GM12891 (cell line): ENCODE results near the gene SGSH.

Source experiments
- DNase-seq: peaks from one replicate; pipeline ENCODE4 v3.0.0; 2011; ENCODE audit warnings: low spot score; ENCODE audit not compliant: insufficient read length
- FAIRE-seq: peaks from 2 replicates; lab custom pipeline; 2011; peaks lifted over from hg19 to GRCh38; lab: Jason Lieb, UNC
- PAX5 ChIP-seq: IDR thresholded peaks from 2 replicates; pipeline ENCODE4 v1.6.1; 2011; ENCODE audit warnings: low read length, moderate library complexity, mild to moderate bottlenecking; ENCODE audit not compliant: insufficient read depth, severe bottlenecking
- POLR2A ChIP-seq: IDR thresholded peaks from 2 replicates; pipeline ENCODE4 v1.6.1; 2011; ENCODE audit warnings: low read depth, low read length, control low read depth
- POLR2AphosphoS5 ChIP-seq: IDR thresholded peaks from 2 replicates; pipeline ENCODE4 v1.6.1; 2011; ENCODE audit warnings: low read depth, low read length, control low read depth
- POU2F2 ChIP-seq: IDR thresholded peaks from 2 replicates; pipeline ENCODE4 v1.6.1; 2011; ENCODE audit warnings: low read depth, mild to moderate bottlenecking, control low read depth, low read length, moderate library complexity
- SPI1 ChIP-seq: IDR thresholded peaks from 2 replicates; pipeline ENCODE4 v1.6.1; 2011; ENCODE audit warnings: low read depth, low read length, control low read depth
- TAF1 ChIP-seq: IDR thresholded peaks from 2 replicates; pipeline ENCODE4 v1.6.1; 2011; ENCODE audit warnings: low read depth, low read length, control low read depth

The SGSH gene

DNA sequence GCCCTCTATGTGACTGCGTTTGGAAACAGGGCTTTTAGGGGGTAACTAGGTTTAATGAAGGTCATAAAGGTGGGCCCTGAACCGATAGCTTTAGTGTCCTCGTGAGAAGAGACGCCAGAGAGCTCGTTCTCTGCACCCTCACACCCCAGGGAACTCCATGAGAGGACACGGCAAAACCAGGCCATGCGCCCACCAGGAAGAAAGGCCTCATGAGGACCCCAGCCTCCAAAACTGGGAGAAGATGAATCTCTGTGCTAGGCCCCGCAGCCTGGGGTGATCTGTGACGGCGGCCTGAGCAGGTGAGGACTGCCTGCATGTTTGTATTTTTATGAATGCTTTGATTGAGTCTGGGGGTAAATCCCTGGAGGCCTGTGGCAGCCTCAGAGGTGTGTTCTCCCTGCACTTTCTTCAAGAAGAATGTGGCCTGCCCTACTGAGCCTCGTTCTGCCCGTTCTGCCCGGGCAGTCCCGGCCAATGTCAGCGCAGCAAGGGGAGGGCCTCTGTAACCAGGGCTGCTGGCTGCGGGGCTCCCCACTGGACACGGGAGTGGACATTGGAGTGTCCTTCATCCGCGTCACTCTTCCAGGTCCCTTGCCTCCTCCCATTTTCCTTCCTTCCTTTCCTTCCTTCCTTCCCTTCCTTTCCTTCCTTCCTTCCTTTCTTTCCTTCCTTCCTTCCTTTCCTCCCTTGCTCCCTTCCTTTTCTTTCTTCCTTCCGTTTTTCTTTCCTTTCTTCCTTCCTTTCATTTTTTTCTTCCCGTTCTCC, 33.7 kb upstream of the SGSH start:
- FAIRE-seq: no peak

DNA sequence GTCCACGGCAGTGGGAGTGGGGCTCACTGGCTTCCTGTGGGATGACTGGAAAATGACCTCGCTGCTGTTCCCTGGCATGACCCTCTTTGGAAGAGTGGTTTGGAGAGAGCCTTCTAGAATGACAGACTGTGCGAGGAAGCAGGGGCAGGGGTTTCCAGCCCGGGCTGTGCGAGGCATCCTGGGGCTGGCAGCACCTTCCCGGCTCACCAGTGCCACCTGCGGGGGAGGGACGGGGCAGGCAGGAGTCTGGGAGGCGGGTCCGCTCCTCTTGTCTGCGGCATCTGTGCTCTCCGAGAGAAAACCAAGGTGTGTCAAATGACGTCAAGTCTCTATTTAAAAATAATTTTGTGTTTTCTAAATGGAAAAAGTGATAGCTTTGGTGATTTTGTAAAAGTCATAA, 32.7 kb upstream of the SGSH start:
- DNase-seq: peak; percentile 82
- FAIRE-seq: no peak

More for the DNA sequence above, 33.7 kb upstream of the SGSH start:
- TF ChIP-seq SPI1: no peak
- TF ChIP-seq POU2F2: no peak
- no peak for TF ChIP-seq PAX5
- TF ChIP-seq POLR2A: no peak
- no peak for TF ChIP-seq POLR2AphosphoS5
- TF ChIP-seq TAF1: no peak
- no peak for DNase-seq

DNA sequence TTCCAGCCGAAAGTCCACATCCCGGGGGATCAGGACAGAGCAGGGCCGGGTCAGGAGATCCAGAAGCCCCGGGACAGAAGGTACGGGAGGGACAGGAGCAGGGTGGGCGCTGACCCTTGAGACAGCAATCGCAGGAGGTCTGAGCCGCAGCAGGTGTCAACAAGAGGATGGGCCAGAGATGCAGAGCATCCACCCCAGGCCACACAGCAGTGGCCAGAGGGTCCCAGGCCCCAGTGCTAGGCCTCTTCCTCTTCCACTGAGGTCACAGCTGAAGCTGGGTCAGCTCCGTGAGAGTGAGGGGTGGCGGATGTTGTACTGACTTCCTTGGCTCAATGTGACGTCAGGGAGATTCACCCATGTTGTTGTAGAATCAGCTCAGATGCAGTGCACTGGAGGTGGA, 31.8 kb upstream of the SGSH start:
- TF ChIP-seq POLR2A: no peak
- no peak for TF ChIP-seq POU2F2
- TF ChIP-seq SPI1: no peak
- TF ChIP-seq TAF1: no peak
- TF ChIP-seq PAX5: no peak
- no peak for TF ChIP-seq POLR2AphosphoS5
- no peak for FAIRE-seq

More for the DNA sequence above, 32.7 kb upstream of the SGSH start:
- TF ChIP-seq SPI1 (no peak), POLR2A (no peak), POLR2AphosphoS5 (no peak), PAX5 (no peak), TAF1 (no peak), POU2F2 (no peak)

DNA sequence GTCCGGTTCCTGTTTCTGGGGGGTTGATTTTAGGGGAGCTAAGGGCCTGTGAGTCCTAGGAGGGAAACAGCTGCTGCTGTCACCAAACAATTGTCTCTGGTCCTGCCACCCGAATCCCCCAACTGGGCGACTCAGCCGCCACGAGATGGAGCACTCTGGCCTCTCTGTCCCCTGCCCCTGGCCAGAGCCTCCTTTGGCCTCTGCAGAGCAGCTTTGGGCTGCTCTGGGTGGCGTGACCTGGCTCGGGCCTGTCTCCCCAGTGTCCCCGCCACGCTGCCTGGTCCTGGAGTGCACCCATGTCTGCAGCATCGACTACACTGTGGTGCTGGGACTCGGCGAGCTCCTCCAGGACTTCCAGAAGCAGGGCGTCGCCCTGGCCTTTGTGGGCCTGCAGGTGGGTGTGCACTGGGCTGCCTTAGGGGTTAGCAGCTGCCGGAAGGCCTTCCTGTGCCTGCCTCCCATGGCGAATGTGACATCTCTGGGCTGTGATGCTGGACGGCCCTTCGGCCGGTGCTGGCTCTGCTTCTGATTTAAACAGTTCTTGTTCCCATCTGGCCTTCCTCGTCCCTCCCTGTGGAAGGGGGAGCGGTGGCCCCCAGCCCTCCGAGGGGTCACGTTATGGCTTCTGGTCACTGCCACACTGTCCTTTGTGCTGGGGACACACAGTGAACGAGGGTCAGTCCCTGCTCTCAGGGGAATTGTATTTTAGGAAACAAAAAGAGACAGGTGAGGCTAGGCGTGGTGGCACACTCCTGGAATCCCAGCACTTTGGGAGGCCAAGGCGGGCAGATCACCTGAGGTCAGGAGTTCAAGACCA, 29.0 kb upstream of the SGSH start:
- FAIRE-seq: no peak
- no peak for DNase-seq
- TF ChIP-seq POU2F2: no peak
- TF ChIP-seq TAF1: no peak
- TF ChIP-seq SPI1: no peak
- TF ChIP-seq POLR2A: no peak
- TF ChIP-seq PAX5: no peak
- TF ChIP-seq POLR2AphosphoS5: no peak

More for the DNA sequence above, 31.8 kb upstream of the SGSH start:
- DNase-seq: no peak

DNA sequence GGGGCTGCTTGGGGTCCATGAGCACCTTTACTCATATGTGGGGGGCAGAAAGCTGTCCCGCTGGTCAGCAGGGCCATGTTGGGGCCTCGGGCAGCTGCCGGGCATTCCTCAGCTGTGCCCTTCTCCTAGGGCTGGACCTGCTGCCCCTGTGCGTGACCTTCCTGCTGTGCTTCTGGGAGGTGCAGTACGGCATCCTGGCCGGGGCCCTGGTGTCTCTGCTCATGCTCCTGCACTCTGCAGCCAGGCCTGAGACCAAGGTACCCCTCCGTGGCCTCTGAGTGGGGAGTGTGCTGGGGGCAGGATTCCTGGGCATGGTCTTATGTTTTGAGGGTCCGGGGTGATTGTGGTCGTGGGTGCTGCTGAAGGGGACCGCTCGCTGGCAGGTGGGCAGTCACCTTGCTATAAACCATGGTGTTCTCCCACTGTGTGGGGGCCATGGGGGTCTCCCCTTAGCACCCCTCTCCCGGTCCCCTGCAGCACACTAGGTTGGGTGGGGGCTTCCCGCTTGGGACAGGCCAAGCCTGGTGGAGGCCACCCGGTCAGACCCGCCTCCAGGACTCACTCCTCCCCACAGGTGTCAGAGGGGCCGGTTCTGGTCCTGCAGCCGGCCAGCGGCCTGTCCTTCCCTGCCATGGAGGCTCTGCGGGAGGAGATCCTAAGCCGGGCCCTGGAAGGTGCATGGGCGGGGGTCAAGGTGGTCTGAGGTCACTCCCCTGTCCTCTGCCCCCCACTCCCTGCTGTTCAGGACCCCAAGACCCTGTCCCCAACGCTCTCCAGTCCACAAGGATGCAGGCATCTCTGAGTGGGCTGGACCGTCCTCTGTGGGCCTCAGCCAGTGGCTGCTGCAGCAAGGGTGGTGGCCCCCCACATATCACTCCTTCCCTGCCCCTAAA, 28.1 kb upstream of the SGSH start:
- TF ChIP-seq TAF1 (no peak), POLR2A (no peak), POLR2AphosphoS5 (no peak), SPI1 (no peak), PAX5 (no peak), POU2F2 (no peak)
- no peak for FAIRE-seq
- DNase-seq: no peak

DNA sequence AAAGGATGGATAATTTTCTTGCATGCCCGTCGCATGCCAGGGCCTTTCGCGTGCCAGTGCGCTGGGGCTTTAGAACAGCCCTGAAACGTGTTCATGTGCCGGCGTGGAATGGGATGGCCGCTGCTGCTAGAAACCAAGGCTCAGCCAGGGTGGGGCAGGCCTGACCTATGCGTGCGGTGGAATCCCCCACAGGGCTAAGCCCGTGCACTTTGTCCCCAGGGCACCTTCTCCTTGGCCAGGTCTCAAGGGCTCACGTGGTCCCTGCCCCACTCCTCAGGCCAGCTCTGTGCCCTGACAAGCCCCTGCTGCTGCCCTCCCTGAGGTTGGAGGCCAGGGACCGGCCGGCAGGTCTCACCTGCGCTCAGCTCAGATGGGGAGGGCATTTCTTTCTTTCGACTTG, 27.4 kb upstream of the SGSH start:
- FAIRE-seq: no peak
- no peak for DNase-seq
- TF ChIP-seq POLR2A: no peak
- TF ChIP-seq SPI1: no peak
- TF ChIP-seq POU2F2: no peak
- no peak for TF ChIP-seq TAF1
- TF ChIP-seq POLR2AphosphoS5: no peak
- TF ChIP-seq PAX5: no peak

DNA sequence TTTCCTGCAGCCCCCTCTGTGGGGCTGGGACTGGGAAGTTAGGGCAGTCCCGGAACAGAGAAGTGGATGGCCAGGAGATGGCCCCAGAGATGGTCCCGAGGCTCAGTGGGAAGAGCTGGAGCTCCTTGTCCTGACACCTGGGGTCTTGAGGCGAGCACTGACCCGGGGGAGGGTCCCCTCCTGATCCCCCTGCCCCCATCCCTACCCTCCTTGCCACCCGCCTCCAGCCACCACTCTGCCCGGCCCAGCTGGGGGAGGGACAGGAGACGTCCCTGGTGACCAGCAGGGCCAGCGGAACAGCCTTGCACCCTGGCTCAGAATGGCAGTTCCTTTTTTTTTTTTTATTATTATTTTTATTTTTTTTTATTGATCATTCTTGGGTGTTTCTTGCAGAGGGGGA, 26.6 kb upstream of the SGSH start:
- no peak for TF ChIP-seq POLR2A
- no peak for TF ChIP-seq SPI1
- TF ChIP-seq POLR2AphosphoS5: no peak
- no peak for TF ChIP-seq POU2F2
- no peak for TF ChIP-seq TAF1
- FAIRE-seq (no peak), DNase-seq (no peak)

DNA sequence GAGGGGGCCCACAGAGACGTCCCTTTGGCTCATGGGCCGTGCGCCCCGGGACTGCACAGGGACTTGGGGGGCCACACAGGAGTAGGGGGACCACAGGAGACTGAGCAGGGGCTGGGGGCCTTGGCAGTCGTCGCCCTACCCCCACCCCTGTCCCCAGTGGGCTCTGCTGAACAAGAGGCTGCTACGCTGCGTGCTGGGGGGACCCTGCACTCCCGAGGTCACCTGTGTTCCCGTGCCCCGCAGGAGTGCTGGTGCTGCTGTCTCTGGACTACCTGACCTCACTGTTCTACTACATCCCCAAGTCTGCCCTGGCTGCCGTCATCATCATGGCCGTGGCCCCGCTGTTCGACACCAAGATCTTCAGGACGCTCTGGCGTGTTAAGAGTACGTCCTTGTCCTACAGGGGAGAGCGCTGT, 26.1 kb upstream of the SGSH start:
- no peak for DNase-seq

More for the DNA sequence above, 26.1 kb upstream of the SGSH start:
- no peak for TF ChIP-seq SPI1
- no peak for TF ChIP-seq TAF1
- TF ChIP-seq POLR2AphosphoS5: no peak
- no peak for TF ChIP-seq POU2F2
- TF ChIP-seq PAX5: no peak
- TF ChIP-seq POLR2A: no peak
- FAIRE-seq: no peak
